ENCODE measurements around the gene TAT.

The TAT gene

DNA sequence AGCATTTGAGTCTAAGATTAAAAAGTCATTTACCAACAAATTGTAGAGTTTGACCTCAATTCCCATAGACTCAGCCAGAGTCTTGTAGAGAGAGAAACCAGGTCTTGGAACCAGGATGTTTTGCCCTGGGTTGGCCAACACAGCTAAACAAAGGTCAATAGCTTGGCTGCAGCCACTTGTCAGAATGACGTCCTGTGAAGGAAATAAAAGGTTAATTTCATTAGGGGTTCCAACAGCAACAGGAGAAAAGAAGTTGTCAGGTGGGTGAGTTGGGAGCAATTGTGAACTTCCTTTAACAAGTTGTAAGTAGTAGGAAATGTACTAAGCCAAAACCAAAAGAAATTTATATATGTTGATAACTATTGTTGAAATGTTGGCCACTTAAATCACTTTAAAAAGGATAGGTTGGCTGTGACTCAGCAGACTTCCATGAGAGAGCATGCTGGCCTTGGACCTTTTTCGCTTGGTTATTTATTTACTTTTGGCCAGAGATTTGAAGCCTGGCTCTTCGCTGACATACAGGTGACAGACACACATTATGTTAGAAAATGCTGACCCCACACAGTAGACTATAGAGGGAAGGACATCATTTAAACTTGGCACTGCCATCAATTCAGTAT lies 4.3 kb downstream of the TAT start:
- no peak overlapping the region for H3K27ac ChIP-seq
- TF ChIP-seq ZFX (IDR thresholded peaks at IDR 0.05) (no peak), CTCF (conservative IDR thresholded peaks at IDR 0.05) (no peak)

DNA sequence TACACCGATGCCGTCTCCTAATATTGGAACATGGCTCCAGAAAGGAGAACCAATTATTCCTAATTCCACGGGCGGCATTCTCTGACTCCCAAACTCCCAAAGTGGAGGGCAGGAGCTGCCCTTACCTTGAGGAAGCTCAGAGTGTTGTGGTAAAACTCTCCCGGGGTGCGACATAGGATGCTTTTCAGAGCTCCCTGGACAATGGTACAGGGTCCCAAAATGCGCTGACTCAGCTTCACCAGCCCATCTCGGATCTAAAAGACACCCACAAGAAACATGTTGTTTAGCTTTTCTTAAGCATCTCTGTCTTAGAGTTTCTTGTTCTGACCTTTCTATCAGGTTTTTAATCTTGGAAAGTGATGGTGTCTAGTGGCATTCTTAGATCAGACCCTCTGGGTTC lies 6.7 kb downstream of the TAT start:
- TF ChIP-seq ZFX (IDR thresholded peaks at IDR 0.05) (no peak), CTCF (conservative IDR thresholded peaks at IDR 0.05) (no peak)
- H3K27ac ChIP-seq, result no peak overlapping the region

DNA sequence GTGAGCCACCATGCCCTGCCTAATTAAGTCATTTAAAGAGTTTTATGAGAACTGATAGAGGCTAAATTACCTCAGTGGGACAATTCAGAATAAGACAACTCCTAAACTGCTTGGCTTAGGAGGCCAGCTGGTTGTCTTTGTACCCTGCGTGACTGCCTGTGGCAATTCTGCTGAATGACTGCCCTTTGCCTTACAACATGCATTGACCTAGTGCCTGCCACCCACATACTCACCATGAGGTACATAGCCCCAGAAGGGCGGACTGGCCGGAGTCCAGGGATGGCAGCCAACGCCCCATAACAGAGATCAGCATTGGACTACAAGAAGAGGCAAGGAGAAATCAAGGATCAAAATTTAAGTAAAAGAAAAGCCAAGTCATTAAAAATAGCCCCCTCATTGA lies 7.3 kb downstream of the TAT start:
- TF ChIP-seq CTCF (conservative IDR thresholded peaks at IDR 0.05), result no peak
- no peak for TF ChIP-seq ZFX (IDR thresholded peaks at IDR 0.05)
- H3K27ac ChIP-seq, result no peak overlapping the region

GRCh38 chr16:71568551-71568950 lies 8.3 kb downstream of the TAT start:
- no peak overlapping the region for H3K27ac ChIP-seq

GRCh38 chr16:71567931-71568330 lies 9.0 kb downstream of the TAT start:
- no peak overlapping the region for H3K27ac ChIP-seq
- no peak for TF ChIP-seq CTCF (conservative IDR thresholded peaks at IDR 0.05)
- TF ChIP-seq ZFX (IDR thresholded peaks at IDR 0.05), result no peak

More at GRCh38 chr16:71568551-71568950, 8.3 kb downstream of the TAT start:
- TF ChIP-seq CTCF (conservative IDR thresholded peaks at IDR 0.05) (no peak), ZFX (IDR thresholded peaks at IDR 0.05) (no peak)

GRCh38 chr16:71565812-71566700 lies 10.8 kb downstream of the TAT start:
- TF ChIP-seq CTCF (conservative IDR thresholded peaks at IDR 0.05) (no peak), ZFX (IDR thresholded peaks at IDR 0.05) (no peak)
- H3K27ac ChIP-seq, result no peak overlapping the region

- TF ChIP-seq ZFX (IDR thresholded peaks at IDR 0.05), result no peak
- TF ChIP-seq CTCF (conservative IDR thresholded peaks at IDR 0.05), result no peak
- H3K27ac ChIP-seq, result peak overlapping the region; percentile 63
Measured at GRCh38 chr16:71564335-71564967, 12.4 kb downstream of the TAT start.

Measured in C4-2B (cell line).